Stromal cell of bone marrow (primary cell): ENCODE measurements around the gene DTWD2.
"Not testable (repeated sequence)": the region's sequence is repeated elsewhere in the genome, so short reads cannot be mapped to it uniquely, and the experiment has no call there.

Experiments
- DNase-seq: peaks from one replicate; pipeline ENCODE4 v3.0.0-alpha.2; 2012; ENCODE audit warnings: low read depth

Gene DTWD2

DNA sequence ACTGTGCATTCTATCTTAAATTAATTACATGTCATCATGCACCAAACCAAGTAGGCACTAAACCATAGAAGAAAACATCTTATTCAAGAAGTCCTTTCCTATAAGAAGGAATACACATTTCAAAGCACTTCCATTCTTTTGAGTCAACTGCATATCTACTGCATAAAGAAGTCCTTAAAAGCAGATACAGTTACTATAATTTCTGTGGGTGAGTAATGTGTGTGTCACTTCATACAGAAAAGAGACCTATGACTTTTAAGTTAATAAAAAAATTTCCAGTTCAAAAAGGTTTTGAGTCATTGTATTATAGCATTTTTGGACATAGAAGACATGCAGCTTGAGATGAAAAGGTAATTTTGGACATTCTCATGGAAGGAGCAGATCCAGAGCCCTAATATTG lies 125.0 kb downstream of the DTWD2 start:
- DNase-seq: peak; percentile 35

DNA sequence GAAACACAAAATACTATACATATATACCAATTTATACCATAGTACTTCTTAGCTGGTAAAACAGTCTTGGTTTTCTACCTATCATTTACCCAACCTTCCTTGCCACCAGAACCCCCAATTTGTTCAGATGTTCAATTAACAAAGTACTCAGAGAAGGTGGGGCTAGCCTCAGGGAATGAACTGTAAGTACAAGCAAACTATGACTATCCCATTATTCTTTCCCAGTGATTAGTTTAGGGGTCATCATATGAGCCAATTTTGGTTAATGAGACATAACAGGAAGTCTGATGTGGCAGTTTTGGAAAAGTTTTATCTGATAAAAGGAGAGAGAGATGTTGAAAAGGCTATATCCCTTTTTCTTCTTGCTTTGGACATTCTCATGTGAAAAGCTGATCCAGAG lies 125.8 kb downstream of the DTWD2 start:
- DNase-seq: peak; percentile 14

DNA sequence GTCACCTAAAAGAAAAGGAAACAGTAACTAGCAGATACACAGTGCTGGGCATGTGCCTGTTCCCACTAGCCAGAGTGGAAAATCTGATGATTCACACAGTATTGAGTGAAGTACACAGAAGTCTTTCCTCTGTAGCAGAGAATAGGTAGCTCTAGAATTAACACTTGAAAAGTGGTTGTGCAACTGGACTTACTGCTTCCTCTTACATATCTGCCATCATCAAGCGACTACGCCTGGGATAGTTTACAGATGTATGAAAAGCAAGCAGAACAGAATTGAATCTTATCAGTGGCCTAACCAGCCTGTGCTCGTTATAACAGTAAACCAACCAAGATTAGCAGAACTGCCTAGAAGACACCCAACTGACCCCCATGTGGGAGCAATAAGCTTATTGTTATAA lies 130.6 kb downstream of the DTWD2 start:
- peak; percentile 19 for DNase-seq

DNA sequence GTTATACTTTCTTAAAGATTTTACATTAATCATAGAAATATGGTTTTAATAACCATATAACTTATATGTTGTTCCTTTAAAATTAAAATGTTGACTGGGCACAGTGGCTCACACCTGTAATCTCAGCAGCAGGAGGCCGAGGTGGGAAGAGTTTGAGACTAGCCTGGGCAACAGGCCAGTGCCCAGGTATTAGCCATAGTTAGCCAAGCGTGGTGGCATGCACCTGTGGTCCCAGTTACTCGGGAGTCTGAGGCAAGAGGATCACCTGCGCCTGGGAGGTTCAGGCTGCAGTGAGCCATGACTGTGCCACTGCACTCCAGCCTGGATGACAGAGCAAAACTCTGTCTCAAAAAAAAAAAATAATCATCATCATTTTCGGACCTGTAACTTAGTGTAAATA lies 133.5 kb downstream of the DTWD2 start:
- DNase-seq: no peak

DNA sequence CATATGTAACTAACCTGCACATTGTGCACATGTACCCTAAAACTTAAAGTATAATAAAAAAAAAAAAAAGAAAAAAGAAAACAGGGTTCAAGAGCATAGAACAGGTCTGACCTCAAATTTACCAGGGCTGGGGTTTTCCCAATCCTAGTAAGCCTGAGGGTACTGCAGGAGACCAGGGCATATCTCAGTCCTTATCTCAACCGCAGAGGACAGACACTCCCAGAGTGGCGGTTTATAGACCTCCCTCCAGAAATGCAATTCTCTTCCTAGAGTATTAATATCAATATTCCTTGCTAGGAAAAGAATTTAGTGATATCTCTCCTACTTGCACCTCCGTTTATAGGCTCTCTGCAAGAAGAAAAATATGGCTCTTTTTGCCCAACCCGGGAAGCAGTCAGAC lies 136.6 kb downstream of the DTWD2 start:
- DNase-seq: not testable (repeated sequence)

DNA sequence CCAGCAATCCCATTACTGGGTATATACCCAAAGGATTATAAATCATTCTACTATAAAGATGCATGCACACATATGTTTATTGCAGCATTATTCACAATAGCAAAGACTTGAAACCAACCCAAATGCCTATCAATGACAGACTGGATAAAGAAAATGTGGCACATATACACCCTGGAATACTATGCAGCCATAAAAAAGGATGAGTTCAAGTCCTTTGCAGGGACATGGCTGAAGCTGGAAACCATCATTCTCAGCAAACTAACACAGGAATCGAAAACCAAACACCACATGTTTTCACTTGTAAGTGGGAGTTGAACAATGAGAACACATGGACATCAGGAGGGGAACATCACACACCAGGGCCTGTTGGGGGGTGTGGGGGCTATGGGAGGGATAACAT lies 138.8 kb downstream of the DTWD2 start:
- DNase-seq: not testable (repeated sequence)

DNA sequence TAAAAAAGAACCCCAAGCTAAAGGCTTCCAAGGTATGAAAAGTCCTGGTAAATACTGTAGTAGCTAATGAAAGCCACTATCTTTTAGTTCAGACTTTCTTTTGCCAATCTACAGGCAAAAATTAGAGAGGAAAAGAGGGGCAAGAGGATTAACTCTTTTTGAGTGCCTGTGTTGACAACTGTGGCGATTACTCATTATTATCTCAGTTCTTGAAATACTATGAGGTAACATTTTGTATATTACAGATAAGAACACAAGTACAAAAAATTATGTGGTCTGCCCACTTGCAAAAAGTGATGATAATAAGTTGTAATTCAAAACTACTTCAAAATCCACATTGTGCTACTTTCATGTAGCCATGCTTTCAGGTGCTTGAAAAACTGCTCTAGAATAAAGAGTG lies 144.0 kb downstream of the DTWD2 start:
- DNase-seq: no peak

DNA sequence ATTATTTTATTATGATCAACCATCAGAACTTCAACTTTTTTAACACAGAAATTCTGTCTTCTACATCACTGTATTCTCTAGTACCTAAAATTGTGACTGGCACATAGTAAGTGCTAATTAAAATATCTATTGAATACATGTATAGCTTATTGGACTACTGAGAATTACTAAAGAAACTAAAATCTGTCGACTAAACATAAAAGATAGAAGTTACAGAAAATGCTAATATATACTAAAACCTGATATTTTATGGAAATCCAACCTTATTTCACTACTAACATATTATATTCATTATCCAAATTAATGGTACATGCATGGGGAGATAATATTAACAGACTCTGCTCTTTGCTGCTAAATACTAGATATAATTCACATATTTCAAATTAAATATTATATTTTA lies 153.6 kb downstream of the DTWD2 start:
- DNase-seq: no peak

DNA sequence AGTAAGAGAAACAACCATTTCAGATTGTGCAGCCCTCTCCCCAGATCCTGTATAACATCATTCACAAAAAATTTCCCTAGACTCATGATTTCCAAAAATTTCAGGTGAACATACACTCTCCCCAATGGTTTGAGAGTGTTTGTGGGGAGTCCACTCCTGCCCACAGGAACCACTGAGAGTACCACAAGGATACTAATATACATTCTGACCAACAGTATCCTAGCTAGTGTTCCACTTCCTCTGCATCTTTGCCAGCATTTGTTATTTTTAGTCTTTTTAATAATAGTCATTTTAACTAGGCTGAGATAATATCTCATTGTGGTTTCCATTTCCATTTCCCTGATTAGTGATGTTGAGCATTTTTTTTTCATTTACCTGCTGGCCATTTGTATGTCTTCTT lies 155.4 kb downstream of the DTWD2 start:
- no peak for DNase-seq

DNA sequence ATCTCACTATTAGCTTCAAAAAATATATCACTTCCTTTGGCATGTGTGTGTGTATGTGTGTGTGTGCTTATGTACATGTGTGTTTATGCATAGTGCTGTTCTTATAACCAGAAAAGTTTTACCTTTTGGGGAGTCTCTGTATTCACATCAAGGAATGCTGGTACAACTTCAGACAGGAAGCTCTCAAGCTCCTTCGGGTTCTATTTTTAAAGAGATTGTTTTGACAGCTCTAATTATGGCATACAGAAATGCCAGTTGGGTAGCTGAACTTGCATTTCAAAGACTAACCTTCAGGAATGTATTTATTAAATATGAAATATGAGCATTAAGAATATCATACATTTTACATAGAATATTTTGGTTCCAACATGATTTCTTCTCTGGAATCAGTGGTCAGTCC lies 163.1 kb downstream of the DTWD2 start:
- no peak for DNase-seq

DNA sequence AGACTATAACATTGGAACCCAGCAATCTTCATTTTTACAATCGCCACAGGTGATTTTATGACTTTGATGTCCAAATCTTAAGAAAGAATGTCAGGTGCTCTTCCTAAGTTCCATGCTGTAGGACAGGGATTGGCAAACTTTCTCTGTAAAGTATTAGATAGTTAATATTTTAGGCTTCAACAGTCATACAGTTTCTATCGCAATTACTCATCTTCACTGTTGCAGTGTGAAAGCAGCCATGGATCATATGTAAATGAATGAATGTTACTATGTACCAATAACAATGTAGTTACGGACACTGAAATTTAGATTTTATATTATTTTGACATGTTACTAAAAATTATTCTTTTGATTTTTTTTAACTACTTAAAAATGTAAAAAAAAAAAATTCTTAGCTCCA lies 169.7 kb downstream of the DTWD2 start:
- no peak for DNase-seq

DNA sequence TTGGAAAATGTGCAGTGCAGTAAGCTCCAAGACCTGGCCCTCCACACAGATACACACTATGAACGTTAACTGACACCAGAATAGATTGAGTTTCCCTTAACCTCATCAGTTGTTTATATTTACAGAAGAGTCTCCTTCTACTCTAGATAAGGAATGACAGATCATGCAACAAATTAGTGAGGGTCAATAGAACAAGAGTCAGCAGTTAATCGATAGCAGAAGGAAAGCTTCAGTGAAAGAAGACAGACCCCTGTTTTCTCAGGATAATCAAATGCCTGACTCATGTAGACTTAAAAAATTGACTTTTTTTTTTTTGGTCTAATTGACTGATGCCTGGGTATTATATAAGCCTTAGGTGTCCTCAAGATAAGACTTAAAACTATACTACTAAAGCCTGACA lies 179.9 kb downstream of the DTWD2 start:
- DNase-seq: no peak

DNA sequence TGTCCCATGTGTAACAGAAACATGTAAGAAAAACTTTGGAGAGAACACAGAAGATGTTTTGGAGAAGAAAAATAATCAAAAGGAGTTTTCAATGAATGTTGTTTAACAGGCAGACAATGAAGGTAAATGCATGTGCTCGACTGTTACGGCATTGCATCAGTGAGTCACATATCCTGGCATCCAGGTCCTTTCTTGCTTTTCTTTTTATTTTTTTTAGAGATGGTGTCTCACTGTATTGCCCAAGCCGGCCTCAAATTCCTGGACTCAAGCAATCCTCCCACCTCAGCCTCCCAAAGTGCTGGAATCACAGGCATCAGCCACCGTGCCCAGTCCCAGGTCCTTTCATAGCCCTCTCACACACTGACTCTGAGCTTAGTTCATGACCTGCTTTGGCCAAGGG lies 181.8 kb downstream of the DTWD2 start:
- DNase-seq: no peak

DNA sequence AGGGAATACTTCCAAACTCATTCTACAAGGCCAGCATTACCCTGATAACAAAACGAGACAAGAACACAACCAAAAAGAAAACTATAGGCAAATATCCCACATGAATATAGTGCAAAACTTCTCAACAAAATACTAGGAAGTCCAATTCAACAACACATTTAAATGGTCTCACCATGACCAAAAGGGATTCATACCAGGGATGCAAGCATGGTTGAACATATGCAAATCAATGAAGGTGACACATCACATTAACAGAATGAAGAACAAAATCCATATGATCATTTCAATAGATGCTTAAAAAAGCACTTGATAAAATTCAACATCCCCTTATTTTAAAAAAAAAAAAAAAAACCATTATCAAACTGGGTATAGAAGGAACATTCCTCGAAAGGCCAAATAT lies 186.0 kb downstream of the DTWD2 start:
- no peak for DNase-seq

DNA sequence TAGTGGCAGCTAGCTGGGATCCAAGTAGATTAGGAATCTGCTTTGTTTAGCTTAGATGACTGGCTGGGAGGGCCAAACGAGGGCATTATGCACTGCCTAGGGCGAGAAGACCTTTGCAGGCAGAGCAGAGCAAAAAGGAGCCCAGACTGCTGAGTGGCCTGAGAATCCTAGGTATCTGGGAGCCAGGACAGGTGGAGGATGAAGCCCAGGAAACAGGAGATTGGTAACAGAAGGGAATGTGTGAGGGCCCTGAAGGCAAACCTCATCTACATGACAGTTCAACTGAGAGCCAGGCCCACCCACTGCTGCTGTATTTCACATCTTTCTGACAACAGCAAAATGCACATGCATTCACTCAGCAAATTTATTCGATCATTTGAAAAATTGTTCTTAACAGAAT lies 192.3 kb downstream of the DTWD2 start:
- DNase-seq: no peak

DNA sequence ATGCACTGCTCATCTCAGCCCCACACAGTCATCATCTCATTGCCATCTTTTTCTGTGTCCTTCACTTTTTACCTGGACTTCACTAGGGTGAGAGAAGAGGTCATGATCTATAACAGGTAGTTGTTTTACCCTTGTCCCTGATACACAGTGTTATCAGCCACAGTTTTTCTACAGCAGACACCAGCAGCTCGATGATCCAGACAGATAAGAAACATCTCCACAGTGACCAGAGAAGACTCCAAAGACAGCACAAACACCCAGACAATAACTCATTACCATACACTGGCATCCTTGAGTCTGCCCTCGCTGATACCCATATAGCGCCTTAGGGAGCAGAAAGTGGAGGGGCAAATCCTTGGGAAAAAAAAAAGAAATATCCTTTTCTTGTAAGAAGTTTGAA lies 194.1 kb downstream of the DTWD2 start:
- DNase-seq: no peak

DNA sequence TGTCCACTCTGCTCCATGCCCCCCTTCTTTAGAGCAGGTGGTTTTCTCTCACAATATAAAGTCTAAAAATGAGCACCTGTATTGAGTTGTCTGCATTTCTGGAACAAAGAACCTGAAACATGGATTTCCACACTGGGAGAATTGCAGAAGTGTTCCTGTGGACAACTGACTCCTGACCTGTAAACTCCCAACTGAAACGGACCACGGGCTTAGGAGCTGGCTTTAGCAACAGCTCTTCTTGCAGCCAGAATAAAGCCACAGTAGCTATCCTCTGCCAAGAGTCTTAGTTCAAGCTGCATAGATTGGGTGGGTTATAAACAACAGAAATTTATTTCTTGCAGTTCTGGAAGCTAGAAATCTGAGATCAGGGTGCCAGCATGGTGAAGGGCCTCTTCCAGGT lies 194.7 kb downstream of the DTWD2 start:
- no peak for DNase-seq

DNA sequence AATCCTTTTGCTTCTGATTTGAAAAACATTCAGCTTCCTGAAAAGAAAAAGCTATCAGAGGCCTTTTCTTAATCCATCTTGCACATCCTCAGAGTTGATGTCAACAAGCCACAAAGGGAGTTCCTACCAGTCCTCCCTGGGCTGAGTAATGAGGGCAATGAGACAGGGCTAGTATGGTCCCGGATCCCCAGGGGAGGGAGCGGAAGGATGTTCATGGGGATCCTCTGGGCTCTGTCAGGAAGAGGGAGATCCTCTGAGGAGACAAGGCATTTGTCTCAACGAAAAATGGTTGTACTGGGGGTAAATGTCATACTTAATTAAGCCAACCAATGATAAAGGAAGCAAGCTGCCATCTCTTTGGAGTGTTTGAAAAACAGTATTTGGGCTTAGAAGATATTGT lies 195.3 kb downstream of the DTWD2 start:
- no peak for DNase-seq

DNA sequence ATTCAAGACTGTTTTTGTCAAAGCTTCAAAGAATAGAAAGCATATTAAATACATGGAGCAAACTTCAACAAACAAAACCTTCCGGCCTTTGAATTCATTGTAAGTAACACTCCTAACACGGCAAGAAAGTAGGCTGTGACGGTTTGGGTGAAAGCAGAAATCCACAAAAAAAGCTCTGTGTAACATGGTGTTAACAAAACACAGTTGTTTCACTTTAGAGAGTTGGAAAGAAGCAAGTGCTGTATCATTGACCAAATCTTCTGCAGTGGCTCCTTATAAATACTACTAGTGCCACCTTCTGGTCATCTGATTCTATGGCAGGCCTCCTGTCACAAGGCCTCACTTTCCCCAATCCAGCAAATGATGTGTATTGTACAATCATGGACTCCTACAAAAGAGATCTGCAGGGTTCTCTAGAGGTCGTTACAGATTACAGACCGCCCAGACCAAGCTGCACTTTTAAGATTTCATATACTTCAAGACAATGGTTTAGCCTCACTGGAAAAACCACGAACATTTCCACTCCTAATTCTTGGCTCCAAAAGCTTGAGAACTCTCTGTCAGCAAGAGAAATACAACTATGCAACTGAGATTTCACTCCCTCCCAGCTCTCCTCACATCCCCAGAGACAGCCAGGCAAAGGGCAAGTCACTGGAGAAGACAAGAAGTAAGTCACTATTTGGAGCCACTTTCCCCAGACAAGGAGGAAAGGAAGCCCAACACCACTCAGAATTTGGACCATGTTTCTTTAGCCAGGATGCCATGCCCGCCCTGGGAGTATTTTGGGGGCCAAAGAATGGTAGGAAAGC lies 196.2 kb downstream of the DTWD2 start:
- DNase-seq: peak; percentile 64

DNA sequence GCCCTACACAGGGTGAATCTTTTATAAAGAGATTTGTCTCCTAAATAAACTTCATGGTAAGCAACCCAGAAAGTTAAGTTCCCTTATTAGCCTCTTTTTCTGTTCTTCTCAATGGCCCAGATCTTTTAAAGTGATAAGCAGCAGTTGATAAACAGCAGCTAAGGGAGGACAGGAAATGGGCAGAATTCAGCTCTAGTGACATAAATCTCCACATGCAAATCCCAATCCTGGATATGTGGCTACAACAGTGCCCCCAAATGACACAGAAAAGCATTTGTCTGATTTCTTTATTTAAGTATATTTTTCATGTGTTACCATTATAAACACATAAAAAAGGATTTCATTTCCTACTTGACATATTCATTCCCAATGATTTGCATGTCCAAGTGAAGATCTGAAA lies 199.0 kb downstream of the DTWD2 start:
- no peak for DNase-seq

DNA sequence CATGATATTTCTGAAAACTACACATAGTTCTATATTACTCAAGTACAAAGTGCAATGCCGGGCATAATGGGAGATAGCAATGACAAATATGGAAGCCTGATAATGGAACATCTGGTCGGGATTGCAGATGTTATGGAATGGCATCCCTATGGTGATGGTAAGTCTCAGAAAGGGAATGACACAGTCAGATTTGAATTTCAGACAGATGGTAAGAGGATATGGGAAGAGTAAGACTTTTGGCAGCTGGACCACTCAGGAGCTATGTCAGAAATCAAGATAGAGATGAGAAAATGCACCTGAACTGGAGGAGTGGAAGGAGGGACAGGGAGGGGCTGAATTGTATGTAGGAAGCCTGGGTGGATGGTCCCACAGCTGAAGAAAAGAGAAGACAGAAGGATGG lies 200.0 kb downstream of the DTWD2 start:
- no peak for DNase-seq
